ENCODE data around the gene ANKRD33B.
"Not testable (repeated sequence)": the region's sequence is repeated elsewhere in the genome, so short reads cannot be mapped to it uniquely, and the experiment has no call there.

The ANKRD33B gene

DNA sequence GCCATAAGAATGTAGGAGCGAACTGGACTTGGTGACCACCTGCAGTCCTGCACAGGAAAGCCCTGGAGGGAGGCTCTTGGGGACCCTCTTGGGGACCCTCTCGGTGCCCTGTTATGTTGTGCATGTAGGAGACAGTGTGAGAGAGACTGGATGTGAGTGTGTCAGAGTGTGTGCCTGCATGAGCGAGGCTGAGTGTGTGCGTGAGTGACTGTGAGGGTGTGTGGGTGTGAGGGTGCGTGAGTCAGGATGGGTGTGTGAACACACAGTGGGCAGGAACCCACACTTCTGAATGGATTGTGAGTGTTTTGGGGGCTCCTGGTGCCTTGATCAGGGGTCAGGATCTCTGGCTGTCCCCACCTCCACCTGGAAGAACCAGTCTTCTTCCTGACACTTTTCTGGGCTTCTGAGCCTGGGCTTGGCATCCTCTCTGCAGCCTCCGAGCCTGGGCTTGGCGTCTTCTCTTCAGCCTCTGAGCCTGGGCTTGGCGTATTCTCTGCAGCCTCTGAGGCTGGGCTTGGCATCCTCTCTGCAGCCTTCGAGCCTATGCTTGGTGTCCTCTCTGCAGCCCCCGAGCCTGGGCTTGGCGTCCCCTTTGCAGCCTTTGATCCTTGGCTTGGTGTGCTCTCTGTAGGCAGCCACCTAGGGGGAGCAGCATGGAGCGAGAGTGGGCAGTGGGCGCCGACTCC lies 25.6 kb upstream of the ANKRD33B start:
- DNase-seq = no peak

DNA sequence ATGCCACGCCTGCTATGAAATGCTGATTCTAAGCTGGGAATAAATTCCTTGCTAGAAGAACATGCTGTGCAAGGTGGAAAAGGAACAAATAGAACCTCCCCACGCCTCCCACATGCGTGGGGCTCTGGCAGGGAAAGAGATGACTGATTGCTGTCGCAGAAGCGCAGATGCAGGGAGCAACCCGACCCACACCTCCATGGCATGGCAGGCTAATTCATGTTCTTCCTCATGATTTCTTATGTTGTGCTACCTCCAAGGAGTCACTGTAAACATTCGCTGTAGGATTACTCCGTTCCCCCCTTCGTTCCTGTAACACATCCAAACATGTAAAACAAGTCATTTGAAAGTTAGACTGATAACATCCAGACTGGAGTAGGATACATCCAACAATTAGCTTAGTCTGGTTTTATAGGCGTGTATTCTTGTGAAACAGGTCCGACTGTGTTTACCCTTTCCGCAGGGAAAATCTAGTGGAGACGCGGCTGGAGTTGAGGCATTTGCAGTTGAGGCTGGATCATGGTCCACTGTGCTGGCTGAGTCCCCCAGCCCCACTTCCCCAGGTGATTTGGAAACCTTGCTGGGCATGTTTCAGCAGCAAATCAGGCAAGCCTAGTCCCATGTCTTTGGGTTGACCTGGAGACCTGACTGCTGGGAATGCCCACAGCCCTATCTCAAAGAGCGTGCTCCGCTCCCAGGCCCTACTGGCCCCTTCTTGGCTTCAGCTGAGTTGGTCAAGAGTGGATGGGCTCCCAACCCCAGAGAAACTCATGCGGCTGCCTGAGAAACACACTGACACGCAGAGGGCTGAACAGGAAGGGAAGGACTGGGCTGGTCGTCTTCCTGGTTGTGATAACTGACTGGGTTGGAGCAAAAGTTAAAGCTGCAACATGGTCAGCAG lies 24.8 kb upstream of the ANKRD33B start:
- DNase-seq = no peak

DNA sequence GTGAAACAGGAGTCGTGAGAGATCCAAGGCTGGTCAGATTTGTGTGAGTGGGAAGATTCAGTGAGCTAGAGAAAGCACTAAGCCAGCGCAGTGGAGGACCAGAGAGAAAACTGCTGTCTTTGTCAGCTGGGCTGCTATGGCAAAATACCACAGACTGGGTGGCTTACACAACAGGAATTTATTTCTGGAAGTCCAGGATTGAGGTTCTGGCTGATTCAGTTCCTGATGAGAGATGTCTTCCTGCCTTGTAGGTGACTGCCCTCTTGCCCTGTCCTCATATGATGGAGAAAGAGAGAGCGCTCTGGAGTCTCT lies 24.2 kb upstream of the ANKRD33B start:
- no peak for DNase-seq

DNA sequence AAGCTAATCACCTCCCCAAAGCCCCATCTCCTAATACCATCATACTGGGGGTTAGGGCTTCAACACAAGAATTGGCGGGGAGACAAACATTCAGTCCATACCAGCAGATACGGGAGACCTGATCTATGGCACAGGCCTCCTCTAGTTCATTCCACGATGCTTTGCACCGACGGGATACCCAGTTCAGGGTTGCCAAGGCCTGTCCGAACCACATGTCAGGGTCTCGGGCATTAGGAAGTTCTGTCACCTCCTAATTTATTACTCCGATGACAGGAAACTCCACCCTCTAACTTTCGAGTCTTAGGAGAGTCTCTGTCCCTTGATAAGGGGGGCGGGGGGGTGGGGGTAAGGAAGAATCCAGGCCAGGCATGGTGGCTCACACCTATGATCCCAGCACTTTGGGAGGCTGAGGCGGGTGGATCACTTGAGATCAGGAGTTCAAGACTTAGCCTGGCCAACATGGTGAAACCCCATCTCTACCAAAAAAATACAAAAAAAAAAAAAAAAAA lies 23.8 kb upstream of the ANKRD33B start:
- no peak for DNase-seq

DNA sequence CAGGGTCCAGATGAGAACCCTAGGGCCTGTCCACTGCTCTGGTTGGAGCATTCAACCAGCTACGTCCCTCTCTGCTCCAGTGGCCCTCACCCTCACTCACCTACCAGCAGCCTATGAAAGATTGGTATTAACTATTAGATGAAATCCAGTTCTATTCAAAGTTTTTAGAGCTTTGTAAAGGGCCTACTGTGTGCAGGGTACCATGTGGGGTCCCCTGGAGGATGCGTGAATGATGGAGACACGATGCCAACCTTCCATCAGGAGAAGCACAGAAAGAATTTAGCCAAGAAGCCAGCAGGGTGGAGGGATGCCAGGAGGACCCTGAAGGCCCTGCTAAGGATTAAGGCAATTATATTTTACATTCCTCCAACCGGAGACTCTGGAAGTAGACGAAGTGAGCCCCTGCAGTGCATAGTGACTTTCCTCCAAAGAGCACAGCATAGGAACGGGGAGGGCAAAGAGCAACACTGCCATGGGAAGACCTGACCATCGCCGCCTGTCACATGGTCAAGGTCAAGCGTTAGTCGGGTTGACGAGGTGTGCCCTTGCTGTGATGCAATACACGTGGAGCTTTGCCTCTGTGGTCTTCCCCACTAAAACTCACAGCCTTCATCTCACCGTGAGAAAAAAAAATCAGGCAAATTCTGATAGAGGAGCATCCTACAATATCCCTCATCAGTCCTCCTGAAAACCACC lies 22.8 kb upstream of the ANKRD33B start:
- DNase-seq = no peak

DNA sequence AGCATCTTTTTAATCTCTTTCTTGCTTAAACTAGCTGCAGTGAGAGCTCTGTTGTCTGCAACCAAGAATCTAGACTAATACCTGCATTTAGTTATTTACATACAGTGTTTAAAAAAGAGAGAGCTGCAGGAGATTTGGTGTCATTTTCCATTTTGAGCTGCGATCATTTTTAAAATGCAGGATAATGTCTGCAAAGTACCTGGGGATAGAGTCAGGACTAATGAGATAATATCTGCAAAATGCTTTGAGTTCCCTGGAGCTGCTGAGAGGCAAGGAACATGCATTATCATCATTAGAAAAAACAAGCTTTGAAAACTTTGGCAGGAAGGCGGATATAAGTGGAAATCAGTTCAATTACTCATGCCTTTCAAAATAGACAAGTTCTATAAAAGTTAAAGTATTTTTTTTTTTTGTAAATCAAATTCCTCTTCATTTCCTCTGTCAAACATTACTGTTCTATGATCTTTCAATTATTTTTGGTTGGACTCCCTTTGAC lies 21.8 kb upstream of the ANKRD33B start:
- DNase-seq = no peak

DNA sequence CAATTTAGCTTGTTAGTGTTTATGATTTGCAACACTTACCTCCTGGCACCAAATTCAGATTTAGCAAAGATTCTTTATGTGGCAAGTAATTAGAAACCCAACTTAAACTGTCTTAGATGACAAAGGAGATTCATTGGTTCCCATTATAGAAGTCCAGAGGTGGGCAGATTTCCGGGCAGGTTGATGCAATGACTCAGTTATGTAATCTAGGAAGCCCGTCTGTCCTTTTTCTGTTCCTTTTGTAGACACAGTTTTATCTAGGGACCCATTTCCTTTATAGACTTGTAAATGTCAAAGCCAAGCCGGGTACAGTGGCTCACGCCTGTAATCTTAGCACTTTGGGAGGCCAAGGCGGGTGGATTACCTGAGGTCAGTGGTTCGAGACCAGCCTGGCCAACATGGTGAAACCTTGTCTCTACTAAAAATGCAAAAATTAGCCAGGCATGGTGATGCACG lies 20.3 kb upstream of the ANKRD33B start:
- DNase-seq = no peak

DNA sequence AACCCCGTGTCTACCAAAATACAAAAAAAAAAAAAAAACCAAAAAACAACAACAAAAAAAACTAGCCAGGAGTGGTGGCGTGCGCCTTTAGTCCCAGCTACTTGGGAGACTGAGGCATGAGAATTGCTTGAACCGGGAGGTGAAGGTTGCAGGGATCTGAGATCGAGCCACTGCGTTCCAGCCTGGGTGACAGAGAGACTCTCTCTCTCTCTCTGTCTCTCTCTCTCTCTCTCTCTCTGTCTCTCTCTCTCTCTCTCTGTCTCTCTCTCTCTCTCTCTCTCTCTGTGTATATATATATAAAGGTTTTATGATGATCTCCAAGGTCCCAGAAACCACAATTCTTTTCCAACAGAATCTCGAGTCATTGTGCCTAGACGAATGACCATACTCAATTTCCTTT lies 18.8 kb upstream of the ANKRD33B start:
- DNase-seq = no peak

DNA sequence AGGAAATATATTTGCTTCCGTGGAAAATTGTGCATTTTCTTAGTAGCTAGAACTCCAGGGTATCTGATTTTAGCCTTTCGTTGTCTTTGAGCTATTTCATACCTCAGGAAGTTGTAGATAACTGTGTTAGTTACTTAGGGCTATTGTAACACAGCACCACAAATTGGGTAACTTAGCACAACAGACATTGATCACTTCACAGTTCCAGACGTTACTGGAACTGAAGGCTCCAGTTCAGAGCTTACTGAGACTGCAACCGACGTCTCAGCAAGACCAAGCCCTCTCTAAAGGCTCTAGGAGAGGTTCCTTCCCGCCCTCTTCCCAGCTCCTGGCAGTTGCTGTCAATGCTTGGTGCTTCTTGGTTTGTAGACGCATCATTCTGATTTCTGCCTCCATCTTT lies 17.7 kb upstream of the ANKRD33B start:
- DNase-seq = no peak

DNA sequence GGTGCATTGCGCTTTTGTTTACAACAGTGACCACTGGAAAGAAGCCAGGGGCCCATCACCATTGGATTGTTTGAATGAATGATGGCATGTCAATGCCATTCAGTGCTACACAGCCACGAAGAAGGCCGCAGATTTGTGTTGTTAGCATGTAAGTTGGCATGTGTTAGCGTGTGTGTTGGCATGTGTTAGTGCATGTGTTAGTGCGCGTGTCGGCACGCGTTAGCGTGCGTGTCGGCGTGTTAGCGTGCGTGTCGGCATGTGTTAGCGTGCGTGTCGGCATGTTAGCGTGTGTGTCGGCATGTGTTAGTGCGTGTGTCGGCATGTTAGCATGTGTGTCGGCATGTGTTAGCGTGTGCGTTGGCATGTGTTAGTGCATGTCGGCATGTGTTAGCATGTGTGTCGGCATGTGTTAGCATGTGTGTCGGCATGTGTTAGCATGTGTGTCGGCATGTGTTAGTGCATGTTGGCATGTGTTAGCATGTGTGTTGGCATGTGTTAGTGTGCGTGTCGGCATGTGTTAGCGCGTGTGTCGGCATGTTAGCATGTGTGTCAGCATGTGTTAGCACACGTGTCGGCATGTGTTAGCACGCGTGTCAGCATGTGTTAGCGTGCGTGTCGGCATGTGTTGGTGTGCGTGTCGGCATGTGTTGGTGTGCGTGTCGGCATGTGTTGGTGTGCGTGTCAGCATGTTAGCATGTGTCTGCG lies 15.3 kb upstream of the ANKRD33B start:
- DNase-seq = no peak

DNA sequence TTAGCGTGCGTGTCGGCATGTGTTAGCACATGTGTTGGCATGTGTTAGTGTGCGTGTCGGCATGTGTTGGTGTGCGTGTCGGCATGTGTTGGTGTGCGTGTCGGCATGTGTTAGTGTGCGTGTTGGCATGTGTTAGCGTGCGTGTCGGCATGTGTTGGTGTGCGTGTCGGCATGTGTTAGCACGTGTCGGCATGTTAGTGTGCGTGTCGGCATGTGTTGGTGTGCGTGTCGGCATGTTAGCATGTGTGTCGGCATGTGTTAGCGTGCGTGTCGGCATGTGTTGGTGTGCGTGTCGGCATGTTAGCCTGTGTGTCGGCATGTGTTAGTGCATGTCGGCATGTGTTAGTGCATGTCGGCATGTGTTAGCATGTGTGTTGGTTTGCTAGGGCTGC lies 14.8 kb upstream of the ANKRD33B start:
- DNase-seq = not testable (repeated sequence)

DNA sequence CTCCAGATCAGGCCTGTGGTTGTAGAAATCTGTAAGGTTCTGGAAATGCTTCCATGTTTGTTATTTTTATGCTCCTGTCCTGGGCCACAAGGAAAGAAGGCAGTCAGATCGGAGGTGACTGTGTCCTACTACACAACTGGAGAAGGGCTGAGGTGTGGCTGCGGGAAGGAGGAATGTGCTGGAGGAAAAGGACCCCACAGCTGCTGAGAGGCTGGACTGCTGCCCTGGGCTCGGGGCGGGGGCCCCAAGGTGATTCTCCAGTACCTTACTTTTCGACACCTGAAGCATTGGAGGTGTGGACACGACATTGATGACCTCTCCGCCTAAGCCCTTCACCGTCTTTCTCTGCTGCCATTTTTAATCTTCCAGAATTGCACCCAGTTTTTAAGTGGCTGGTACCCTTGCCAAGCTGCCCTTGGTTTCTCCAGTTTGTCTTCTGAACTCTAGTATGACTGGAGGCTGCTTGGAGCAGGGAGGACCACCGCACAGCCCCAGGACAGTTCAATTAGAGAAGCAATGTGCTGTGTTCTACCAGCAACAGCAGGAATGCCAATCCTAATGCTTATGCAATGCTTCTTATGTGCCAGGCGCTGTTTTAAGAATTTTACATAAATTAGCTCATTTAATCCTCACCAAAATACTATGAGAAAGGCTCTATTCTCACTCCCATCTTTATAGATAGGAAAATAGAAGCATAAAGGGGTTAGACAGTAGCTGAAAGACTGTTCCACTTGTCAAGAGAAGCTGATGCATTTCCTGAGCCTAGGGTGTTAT lies 13.5 kb upstream of the ANKRD33B start:
- DNase-seq = no peak

DNA sequence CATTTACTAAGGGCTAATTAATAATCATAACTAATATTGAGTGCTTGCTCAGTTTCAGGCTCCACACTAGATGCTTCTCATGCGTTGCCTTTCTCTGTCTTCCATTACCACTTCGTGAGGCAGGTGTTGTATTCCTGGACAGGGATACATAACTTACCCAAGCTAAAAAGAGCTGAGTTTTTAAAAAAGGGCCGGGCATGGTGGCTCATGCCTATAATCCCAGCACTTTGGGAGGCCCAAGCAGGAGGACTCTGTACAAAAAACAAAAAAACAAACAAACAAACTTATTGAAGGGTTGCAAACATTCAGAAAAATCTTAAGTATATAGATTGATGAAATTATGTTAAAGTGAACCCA lies 12.1 kb upstream of the ANKRD33B start:
- no peak for DNase-seq

DNA sequence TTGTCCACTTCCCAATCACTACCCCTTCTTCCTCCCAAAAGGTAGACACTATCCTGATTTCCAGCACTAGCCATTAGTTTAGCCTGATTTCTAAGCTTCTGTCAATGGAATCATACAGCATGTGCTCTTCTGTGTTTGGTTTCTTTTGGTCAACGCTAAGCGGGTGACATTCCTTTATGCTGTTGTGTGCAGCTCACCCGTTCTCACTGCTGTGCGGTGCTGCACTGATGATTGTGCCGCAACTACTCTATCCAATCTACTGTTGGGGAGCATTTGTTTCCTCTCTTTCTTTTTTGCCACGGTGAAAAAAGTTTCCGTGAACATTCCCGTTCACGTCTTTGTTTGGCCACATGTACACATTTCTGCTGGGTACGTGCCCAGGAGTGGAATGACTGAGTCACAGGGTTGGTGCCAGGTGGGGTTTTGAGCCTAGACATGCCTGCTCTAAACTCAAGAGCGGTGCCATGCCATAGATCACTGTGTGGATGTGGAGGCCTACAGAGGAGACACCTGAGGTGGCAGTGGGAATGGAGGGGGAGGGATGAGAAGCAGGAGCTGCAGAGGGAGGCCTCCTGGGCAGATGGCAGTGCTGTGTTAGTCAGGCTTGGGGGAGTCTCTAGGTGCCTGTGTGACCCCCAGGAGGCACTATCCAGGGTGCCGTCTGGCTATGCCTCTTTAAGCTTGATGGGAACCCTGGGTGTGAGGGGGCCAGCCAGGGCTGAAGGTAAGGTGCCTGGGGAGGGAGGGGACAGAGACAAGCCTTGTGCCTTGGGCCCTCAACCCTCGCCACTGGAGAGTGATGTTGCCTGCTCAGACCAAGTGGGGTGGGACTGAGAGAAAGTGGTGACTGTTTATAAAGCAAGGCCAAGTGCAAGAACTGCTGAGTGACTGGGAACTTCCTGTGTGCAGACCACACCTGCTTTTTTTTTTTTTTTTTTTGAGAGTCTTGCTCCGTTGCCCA lies 11.4 kb upstream of the ANKRD33B start:
- no peak for DNase-seq

DNA sequence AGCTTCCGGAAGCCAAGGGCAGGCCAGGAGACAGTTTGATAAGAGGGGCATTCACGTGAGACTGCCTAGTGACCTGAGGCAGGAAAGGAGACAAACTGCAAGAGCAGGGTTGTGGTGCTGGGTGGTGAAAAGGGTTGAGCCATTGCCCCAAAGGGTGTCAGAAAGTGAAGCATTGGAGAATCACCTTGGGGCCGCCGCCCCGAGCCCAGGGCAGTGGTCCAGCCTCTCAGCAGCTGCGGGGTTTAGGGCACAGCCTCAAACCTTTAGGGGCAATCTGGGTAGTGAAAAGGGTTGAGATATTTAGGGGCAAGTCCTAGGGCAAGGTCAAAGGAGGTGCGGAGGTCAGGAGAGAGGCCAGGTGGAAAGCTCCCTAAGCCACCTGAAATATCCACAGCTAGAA lies 10.4 kb upstream of the ANKRD33B start:
- no peak for DNase-seq

DNA sequence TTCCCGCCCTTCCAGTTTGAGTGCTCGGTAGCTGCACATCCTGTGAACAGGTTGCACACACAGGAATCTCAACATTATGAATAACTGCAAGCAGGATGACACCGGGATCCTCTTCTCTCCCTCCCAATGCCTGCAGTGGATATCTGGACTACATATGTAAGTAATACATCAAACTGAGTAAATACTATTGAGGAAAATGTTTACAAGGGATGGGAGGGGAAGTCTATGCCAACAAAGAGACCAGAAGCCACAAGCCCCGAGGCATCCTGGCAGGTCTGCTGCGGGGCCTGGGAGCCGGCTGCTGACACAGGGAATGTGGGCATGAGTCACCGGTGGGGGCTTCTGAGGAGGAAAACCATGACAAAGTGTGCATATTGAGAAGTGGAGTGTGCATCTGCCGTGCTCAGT lies 8.6 kb upstream of the ANKRD33B start:
- DNase-seq = no peak

DNA sequence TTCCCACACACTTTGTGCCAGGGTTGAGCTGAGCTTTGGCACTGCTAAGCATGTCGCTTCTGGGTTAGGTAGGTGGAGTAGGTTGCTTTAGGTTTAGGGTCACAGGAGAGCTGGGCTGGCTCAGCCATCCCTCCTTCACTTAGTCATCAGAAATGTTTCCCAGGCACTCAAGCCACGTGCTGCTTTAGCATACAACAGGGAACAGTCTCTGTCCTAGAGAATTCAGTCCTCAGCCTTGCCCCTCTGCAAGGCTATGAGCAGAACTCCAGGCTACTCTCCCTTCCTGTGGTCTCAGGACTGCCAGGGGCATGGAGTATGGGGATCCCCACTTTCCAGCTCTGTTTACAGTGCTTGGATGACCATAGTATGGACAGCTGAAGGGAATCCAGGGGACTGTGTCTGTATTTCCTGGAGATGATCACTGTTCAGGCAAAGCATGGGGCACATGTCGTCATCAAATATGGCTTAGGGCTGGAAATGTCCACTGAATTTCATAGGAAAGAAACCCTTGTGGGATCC lies 7.5 kb upstream of the ANKRD33B start:
- no peak for DNase-seq

DNA sequence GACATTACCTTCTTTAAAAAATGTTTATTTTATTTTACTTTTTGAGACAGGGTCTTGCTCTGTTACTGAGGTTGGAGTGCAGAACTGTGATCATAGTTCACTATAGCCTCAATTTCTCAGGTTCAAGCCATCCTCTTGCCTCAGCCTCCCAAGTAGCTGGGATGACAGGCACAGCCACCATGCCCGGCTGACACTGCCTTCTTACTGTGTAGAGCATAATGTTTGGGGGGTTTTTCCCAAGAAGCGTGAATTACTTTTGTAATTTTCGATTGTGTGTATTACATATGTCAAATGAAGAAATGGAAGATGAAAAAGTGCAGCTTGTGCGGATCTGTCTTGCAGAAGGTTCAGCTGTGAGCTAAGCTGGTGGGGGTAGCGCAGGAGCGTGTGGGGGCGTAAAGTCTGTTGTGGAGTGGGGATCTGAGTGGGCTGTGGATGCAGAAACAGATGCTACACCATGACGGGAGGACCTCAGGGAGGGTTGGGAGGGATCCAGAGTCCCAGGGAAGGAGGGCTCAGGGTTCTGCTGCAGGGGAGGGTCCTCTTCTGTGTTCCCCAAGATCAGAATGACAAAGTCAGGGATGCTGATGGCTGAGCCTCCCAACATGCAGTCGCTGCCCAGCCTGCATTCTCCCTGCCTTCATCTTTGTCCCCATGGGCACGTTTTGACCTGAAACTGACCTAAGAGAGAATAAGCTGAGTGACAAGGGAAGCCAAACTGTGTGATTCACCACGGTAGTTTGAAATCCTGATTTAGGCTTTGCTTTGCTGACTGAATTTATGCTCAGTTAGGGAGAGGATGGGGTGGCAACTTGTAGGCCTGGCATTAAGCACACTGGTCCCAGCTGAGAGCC lies 6.8 kb upstream of the ANKRD33B start:
- DNase-seq = no peak

DNA sequence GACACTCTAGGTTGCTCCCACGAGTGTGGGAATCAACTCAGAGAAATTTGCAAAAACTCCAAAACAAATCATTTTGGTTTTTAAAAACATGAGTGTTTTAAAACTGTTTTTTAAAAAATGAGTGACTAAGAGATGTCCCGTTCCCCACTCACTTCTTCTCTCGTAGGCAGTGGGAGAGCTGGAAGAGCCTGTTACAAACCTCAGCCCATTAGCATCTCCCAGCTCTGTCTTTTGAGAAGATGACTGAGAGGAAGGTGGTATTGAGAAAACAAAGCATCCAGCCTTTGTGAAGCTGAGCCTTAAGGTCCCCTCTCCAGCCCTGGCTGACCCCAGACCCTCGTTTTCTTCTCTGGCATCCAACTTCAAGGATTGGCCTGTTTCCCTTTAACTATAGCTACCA lies 4.7 kb upstream of the ANKRD33B start:
- DNase-seq = no peak

DNA sequence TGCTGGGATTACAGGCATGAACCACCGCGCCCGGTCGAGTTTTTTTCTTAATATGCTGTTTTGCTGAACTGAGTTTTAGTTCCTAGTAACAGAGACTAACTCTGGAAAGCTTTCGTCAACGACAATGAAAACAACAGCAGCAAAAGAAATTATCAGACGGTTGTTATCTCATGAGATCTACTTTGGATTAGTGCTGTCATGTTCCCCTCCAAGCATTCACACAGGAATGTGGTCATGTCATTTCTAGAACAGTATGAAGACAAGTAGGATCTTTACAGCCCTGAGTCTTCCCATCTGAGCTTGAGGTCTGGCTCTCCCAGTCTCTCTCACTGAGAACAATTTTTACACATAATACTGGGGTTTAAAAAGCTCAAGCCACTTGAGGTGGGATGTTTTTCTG lies 4.0 kb upstream of the ANKRD33B start:
- DNase-seq = no peak
